BE2C (cell line): ENCODE results near the gene FOXO6.

Source experiments
- DNase-seq: peaks from one replicate; pipeline ENCODE4 v3.0.0-alpha.2; 2020
- H3K27me3 ChIP-seq: fragments of 250-450 bp; sonication (Bioruptor Pico); 2 replicates; pipeline ENCODE4 v1.5.1; 2020; ENCODE audit warnings: mild to moderate bottlenecking
- H3K36me3 ChIP-seq: fragments of 250-450 bp; sonication (Bioruptor Pico); 2 replicates; pipeline ENCODE4 v1.5.1; 2020; ENCODE audit warnings: mild to moderate bottlenecking
- H3K4me1 ChIP-seq: fragments of 250-450 bp; sonication (Bioruptor Pico); 2 replicates; pipeline ENCODE4 v1.5.1; 2020
- H3K4me3 ChIP-seq: 2 replicates; pipeline ENCODE4 v1.5.1; 2011; ENCODE audit warnings: low read depth, low read length
- H3K9me3 ChIP-seq: fragments of 250-450 bp; sonication (Bioruptor Pico); 2 replicates; pipeline ENCODE4 v1.5.1; 2020
- CTCF ChIP-seq: IDR thresholded peaks from 2 replicates; pipeline ENCODE4 v1.5.1; 2012; ENCODE audit warnings: mild to moderate bottlenecking, low read depth, low read length

The FOXO6 gene

DNA sequence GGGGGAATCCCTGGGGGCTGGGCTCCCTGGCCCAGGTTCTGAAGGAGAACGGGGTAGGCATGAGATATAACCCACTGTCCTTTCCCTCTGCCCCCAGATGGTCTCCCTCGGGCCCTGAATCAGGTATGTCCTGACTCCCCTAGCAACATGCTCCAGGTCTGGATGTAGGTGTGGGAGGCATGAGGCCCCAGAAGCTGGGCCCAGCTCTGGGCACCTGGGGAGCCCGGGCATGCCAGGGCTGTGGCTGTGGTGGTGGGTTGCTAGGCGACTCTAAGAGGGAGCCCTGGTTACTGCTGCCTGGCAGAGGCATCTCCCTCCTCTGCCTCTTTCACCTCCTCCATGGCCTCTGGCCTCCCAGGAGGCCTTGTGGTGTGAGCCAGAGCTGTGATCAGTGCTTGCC lies 16.2 kb downstream of the FOXO6 start:
- no peak for DNase-seq
- peaks cover 6% of the 10 kb centered on the region; the same call in 1 of the 2 replicates for H3K4me1 ChIP-seq
- H3K9me3 ChIP-seq: no peaks in the 10 kb centered on the region
- no peak for TF ChIP-seq CTCF
- no peaks in the 10 kb centered on the region for H3K36me3 ChIP-seq
- H3K4me3 ChIP-seq: no peak overlapping the region
- no peaks in the 10 kb centered on the region for H3K27me3 ChIP-seq

- no peak for TF ChIP-seq CTCF
- no peaks in the 10 kb centered on the region for H3K9me3 ChIP-seq
- H3K36me3 ChIP-seq: no peaks in the 10 kb centered on the region
- no peaks in the 10 kb centered on the region for H3K4me1 ChIP-seq
- no peak for DNase-seq
- H3K4me3 ChIP-seq: no peak overlapping the region
- H3K27me3 ChIP-seq: no peaks in the 10 kb centered on the region
Observed at GRCh38 chr1:41378222-41378621, 17.0 kb downstream of the FOXO6 start.

- H3K4me3 ChIP-seq: no peak overlapping the region
- DNase-seq: no peak
Observed at GRCh38 chr1:41378999-41379737, 17.9 kb downstream of the FOXO6 start.

GRCh38 chr1:41379738-41380130 lies 18.5 kb downstream of the FOXO6 start:
- no peaks in the 10 kb centered on the region for H3K4me1 ChIP-seq
- H3K27me3 ChIP-seq: no peaks in the 10 kb centered on the region
- no peak for DNase-seq
- TF ChIP-seq CTCF: no peak
- H3K4me3 ChIP-seq: no peak overlapping the region
- H3K36me3 ChIP-seq: no peaks in the 10 kb centered on the region
- no peaks in the 10 kb centered on the region for H3K9me3 ChIP-seq

More at GRCh38 chr1:41378999-41379737, 17.9 kb downstream of the FOXO6 start:
- Histone ChIP-seq H3K4me1 (no peaks in the 10 kb centered on the region), H3K27me3 (no peaks in the 10 kb centered on the region), H3K9me3 (no peaks in the 10 kb centered on the region), H3K36me3 (no peaks in the 10 kb centered on the region)
- no peak for TF ChIP-seq CTCF

GRCh38 chr1:41380195-41380594 lies 19.0 kb downstream of the FOXO6 start:
- Histone ChIP-seq H3K36me3 (no peaks in the 10 kb centered on the region), H3K4me3 (no peak overlapping the region), H3K27me3 (no peaks in the 10 kb centered on the region), H3K9me3 (no peaks in the 10 kb centered on the region), H3K4me1 (no peaks in the 10 kb centered on the region)
- TF ChIP-seq CTCF: no peak
- DNase-seq: no peak

- no peaks in the 10 kb centered on the region for H3K27me3 ChIP-seq
- H3K4me3 ChIP-seq: peak overlapping the region; percentile 47
- DNase-seq: peak; percentile 64
- no peaks in the 10 kb centered on the region for H3K4me1 ChIP-seq
- H3K36me3 ChIP-seq: no peaks in the 10 kb centered on the region
- H3K9me3 ChIP-seq: no peaks in the 10 kb centered on the region
- no peak for TF ChIP-seq CTCF
Observed at GRCh38 chr1:41380979-41381691, 19.9 kb downstream of the FOXO6 start.
